ENCODE data around the gene CHD2.
"Not testable (repeated sequence)": the region's sequence is repeated elsewhere in the genome, so short reads cannot be mapped to it uniquely, and the experiment has no call there.

The CHD2 gene

GRCh38 chr15:93037820-93038705 lies 137.9 kb downstream of the CHD2 start:
- DNase-seq, result no peak

GRCh38 chr15:93039562-93040287 lies 139.6 kb downstream of the CHD2 start:
- not testable (repeated sequence) for DNase-seq

- no peak for DNase-seq
Measured at GRCh38 chr15:93040288-93041158, 140.4 kb downstream of the CHD2 start.

- no peak for DNase-seq
Measured at GRCh38 chr15:93041159-93041547, 141.0 kb downstream of the CHD2 start.

- DNase-seq, result no peak
Measured at GRCh38 chr15:93042211-93042610, 142.1 kb downstream of the CHD2 start.

- DNase-seq, result no peak
Measured at GRCh38 chr15:93042691-93043378, 142.7 kb downstream of the CHD2 start.

- no peak for DNase-seq
Measured at GRCh38 chr15:93043621-93044300, 143.6 kb downstream of the CHD2 start.

- DNase-seq, result no peak
Measured at GRCh38 chr15:93044301-93045190, 144.4 kb downstream of the CHD2 start.

- no peak for DNase-seq
Measured at GRCh38 chr15:93045191-93045785, 145.2 kb downstream of the CHD2 start.

GRCh38 chr15:93046120-93046519 lies 146.0 kb downstream of the CHD2 start:
- DNase-seq, result no peak

- DNase-seq, result no peak
Measured at GRCh38 chr15:93046721-93047120, 146.6 kb downstream of the CHD2 start.

- DNase-seq, result no peak
Measured at GRCh38 chr15:93047621-93048425, 147.7 kb downstream of the CHD2 start.

GRCh38 chr15:93048426-93048721 lies 148.2 kb downstream of the CHD2 start:
- DNase-seq, result no peak

GRCh38 chr15:93048759-93049161 lies 148.6 kb downstream of the CHD2 start:
- no peak for DNase-seq

- no peak for DNase-seq
Measured at GRCh38 chr15:93049233-93049632, 149.1 kb downstream of the CHD2 start.

GRCh38 chr15:93049914-93050578 lies 149.9 kb downstream of the CHD2 start:
- peak; percentile 40 for DNase-seq

GRCh38 chr15:93050648-93051047 lies 150.5 kb downstream of the CHD2 start:
- DNase-seq, result no peak

- DNase-seq, result no peak
Measured at GRCh38 chr15:93051236-93052089, 151.3 kb downstream of the CHD2 start.
